HEK293 (cell line): ENCODE results near the gene IL23R.

Experiments used
- CTCF ChIA-PET: fragments of 350-600 bp; formaldehyde crosslinking; extraction: SDS; loops from one replicate; lab custom pipeline; 2021; ENCODE audit warnings: antibody characterized with exemption; lab: Yijun Ruan, JAX
- POLR2A ChIA-PET: fragments of 300-600 bp; formaldehyde crosslinking; extraction: SDS; loops from one replicate; lab custom pipeline; 2020; ENCODE audit warnings: antibody characterized with exemption, inconsistent platforms; lab: Yijun Ruan, JAX
- H3K27ac ChIP-seq: fragments of 200-500 bp; sonication (Bioruptor generic); 2 replicates; pipeline ENCODE4 v1.5.1; 2014; ENCODE audit warnings: low read depth, low read length, control low read depth, inconsistent platforms; ENCODE audit errors: extremely low read depth
- H3K36me3 ChIP-seq, 2 experiments: fragments of 200-500 bp in 1 of 2; sonication (Bioruptor generic) in 1 of 2; 1 replicate in 1 of 2; 2 replicates in 1 of 2; pipeline ENCODE4 v1.5.1; 2014 to 2017; ENCODE audit warnings: inconsistent platforms in 2 of 2, low read length in 2 of 2; ENCODE audit not compliant: control insufficient read depth in 2 of 2, insufficient read depth in 1 of 2
- H3K4me1 ChIP-seq: fragments of 200-500 bp; sonication (Bioruptor generic); 2 replicates; pipeline ENCODE4 v1.5.1; 2014; ENCODE audit warnings: mild to moderate bottlenecking, low read length, inconsistent platforms; ENCODE audit not compliant: control insufficient read depth, insufficient read depth
- H3K4me3 ChIP-seq: 2 replicates; pipeline ENCODE4 v1.5.1; 2011; ENCODE audit warnings: low read depth, mild to moderate bottlenecking, control low read depth, low read length, moderate library complexity
- H3K9me3 ChIP-seq: fragments of 200-500 bp; sonication (Bioruptor generic); 2 replicates; pipeline ENCODE4 v1.5.1; 2014; ENCODE audit warnings: low read depth, low read length, inconsistent platforms; ENCODE audit not compliant: control insufficient read depth, insufficient read depth
- GFI1B ChIP-seq: fragments of 450-650 bp; formaldehyde crosslinking; IDR thresholded peaks from 2 replicates; pipeline ENCODE4 v1.5.1; 2016; ENCODE audit warnings: missing biosample characterization, missing genetic modification characterization
- SALL2 ChIP-seq: fragments of 450-650 bp; formaldehyde crosslinking; IDR thresholded peaks from 2 replicates; pipeline ENCODE4 v1.5.0; 2017; ENCODE audit warnings: missing biosample characterization, mild to moderate bottlenecking, missing genetic modification characterization, borderline replicate concordance
- SCRT2 ChIP-seq: fragments of 450-650 bp; formaldehyde crosslinking; IDR thresholded peaks from 2 replicates; pipeline ENCODE4 v1.5.1; 2016; ENCODE audit warnings: missing biosample characterization, missing genetic modification characterization
- SP7 ChIP-seq: fragments of 450-650 bp; formaldehyde crosslinking; IDR thresholded peaks from 2 replicates; pipeline ENCODE4 v1.5.1; 2016; ENCODE audit warnings: missing biosample characterization, missing genetic modification characterization
- TCF7L2 ChIP-seq: IDR thresholded peaks from 2 replicates; pipeline ENCODE4 v1.6.1; 2011; ENCODE audit warnings: low read depth, mild to moderate bottlenecking, inconsistent platforms, low read length, moderate library complexity, borderline replicate concordance
- ZBTB21 ChIP-seq: fragments of 450-650 bp; formaldehyde crosslinking; IDR thresholded peaks from 2 replicates; pipeline ENCODE4 v1.5.1; 2017; ENCODE audit warnings: missing biosample characterization, missing genetic modification characterization
- ZBTB48 ChIP-seq: fragments of 450-650 bp; formaldehyde crosslinking; IDR thresholded peaks from 2 replicates; pipeline ENCODE4 v1.5.1; 2016; ENCODE audit warnings: missing biosample characterization, missing genetic modification characterization
- ZNF138 ChIP-seq: fragments of 450-650 bp; formaldehyde crosslinking; IDR thresholded peaks from 2 replicates; pipeline ENCODE4 v1.5.1; 2016; ENCODE audit warnings: missing biosample characterization, missing genetic modification characterization, borderline replicate concordance
- ZNF292 ChIP-seq: fragments of 450-650 bp; formaldehyde crosslinking; IDR thresholded peaks from 2 replicates; pipeline ENCODE4 v1.5.1; 2016; ENCODE audit warnings: low read depth, missing biosample characterization, missing genetic modification characterization, borderline replicate concordance
- ZNF426 ChIP-seq: fragments of 450-650 bp; formaldehyde crosslinking; IDR thresholded peaks from 2 replicates; pipeline ENCODE4 v1.5.1; 2017; ENCODE audit warnings: missing biosample characterization, missing genetic modification characterization, mild to moderate bottlenecking, inconsistent platforms, moderate library complexity
- ZNF629 ChIP-seq: fragments of 450-650 bp; formaldehyde crosslinking; IDR thresholded peaks from 2 replicates; pipeline ENCODE4 v1.5.1; 2017; ENCODE audit warnings: missing biosample characterization, missing genetic modification characterization
- ZNF654 ChIP-seq: fragments of 450-650 bp; formaldehyde crosslinking; IDR thresholded peaks from 2 replicates; pipeline ENCODE4 v1.5.1; 2016; ENCODE audit warnings: low read depth, missing biosample characterization, missing genetic modification characterization
- ZNF658 ChIP-seq: fragments of 450-650 bp; formaldehyde crosslinking; IDR thresholded peaks from 2 replicates; pipeline ENCODE4; 2016; ENCODE audit warnings: missing biosample characterization, missing genetic modification characterization
- ZNF707 ChIP-seq: fragments of 450-650 bp; formaldehyde crosslinking; IDR thresholded peaks from 2 replicates; pipeline ENCODE4 v1.5.1; 2016; ENCODE audit warnings: missing biosample characterization, missing genetic modification characterization
- ZNF76 ChIP-seq: fragments of 450-650 bp; formaldehyde crosslinking; IDR thresholded peaks from 2 replicates; pipeline ENCODE4; 2016; ENCODE audit warnings: low read depth, missing biosample characterization, missing genetic modification characterization, borderline replicate concordance
- ZXDB ChIP-seq: fragments of 450-650 bp; formaldehyde crosslinking; IDR thresholded peaks from 2 replicates; pipeline ENCODE4 v1.5.1; 2016; ENCODE audit warnings: missing biosample characterization, missing genetic modification characterization
- TF ChIP-seq, protein P1 (sequence below): fragments of 450-650 bp; formaldehyde crosslinking; IDR thresholded peaks from 2 replicates; pipeline ENCODE4 v1.5.1; 2016; ENCODE audit warnings: missing biosample characterization, missing genetic modification characterization, borderline replicate concordance
- TF ChIP-seq, protein P2 (sequence below): fragments of 450-650 bp; formaldehyde crosslinking; IDR thresholded peaks from 2 replicates; pipeline ENCODE4 v1.5.1; 2016; ENCODE audit warnings: missing biosample characterization, missing genetic modification characterization
- TF ChIP-seq, protein P3 (sequence below): fragments of 450-650 bp; formaldehyde crosslinking; IDR thresholded peaks from 2 replicates; pipeline ENCODE4 v1.5.1; 2017; ENCODE audit warnings: missing biosample characterization, missing genetic modification characterization
- TF ChIP-seq, protein P4 (sequence below): fragments of 450-650 bp; formaldehyde crosslinking; IDR thresholded peaks from 2 replicates; pipeline ENCODE4 v1.5.1; 2016; ENCODE audit warnings: missing biosample characterization, missing genetic modification characterization

IL23R gene

DNA sequence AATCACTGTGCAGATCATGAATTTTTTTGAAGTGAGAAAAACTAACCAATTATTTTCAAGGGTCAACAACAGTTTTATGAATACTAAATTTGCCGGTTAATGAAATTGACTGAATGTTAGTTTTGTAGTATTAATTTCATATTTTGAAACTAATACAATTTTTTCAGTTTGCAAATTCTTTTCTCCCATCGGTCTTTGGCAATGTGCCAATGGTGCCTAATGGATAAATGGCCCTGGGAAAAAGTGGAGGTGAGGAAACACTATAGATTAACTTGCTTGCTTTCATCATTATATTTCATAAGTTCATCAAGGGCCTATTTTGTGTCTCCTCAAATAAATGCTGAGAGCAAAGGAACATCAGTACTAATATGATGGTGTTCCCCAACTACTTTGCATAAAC, 35.6 kb upstream of the IL23R start:
- H3K36me3 ChIP-seq = no peaks in the 10 kb centered on the region
- TF ChIP-seq ZNF138 (tag by site-specific recombination) (no peak), ZNF292 (tag by site-specific recombination) (no peak), ZNF76 (tag by site-specific recombination) (no peak), ZBTB48 (tag by site-specific recombination) (no peak), SALL2 (tag by site-specific recombination) (no peak), ZNF658 (tag by site-specific recombination) (no peak), ZXDB (tag by site-specific recombination) (no peak), GFI1B (no peak), ZNF654 (tag by site-specific recombination) (no peak), ZNF629 (no peak), ZNF707 (tag by site-specific recombination) (no peak), ZNF426 (no peak), TCF7L2 (no peak), SP7 (no peak), SCRT2 (tag by site-specific recombination) (no peak), ZBTB21 (tag by site-specific recombination) (no peak)
- TF ChIP-seq, protein P1, sequence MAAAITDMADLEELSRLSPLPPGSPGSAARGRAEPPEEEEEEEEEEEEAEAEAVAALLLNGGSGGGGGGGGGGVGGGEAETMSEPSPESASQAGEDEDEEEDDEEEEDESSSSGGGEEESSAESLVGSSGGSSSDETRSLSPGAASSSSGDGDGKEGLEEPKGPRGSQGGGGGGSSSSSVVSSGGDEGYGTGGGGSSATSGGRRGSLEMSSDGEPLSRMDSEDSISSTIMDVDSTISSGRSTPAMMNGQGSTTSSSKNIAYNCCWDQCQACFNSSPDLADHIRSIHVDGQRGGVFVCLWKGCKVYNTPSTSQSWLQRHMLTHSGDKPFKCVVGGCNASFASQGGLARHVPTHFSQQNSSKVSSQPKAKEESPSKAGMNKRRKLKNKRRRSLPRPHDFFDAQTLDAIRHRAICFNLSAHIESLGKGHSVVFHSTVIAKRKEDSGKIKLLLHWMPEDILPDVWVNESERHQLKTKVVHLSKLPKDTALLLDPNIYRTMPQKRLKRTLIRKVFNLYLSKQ (tag by site-specific recombination) = no peak
- TF ChIP-seq, protein P2, sequence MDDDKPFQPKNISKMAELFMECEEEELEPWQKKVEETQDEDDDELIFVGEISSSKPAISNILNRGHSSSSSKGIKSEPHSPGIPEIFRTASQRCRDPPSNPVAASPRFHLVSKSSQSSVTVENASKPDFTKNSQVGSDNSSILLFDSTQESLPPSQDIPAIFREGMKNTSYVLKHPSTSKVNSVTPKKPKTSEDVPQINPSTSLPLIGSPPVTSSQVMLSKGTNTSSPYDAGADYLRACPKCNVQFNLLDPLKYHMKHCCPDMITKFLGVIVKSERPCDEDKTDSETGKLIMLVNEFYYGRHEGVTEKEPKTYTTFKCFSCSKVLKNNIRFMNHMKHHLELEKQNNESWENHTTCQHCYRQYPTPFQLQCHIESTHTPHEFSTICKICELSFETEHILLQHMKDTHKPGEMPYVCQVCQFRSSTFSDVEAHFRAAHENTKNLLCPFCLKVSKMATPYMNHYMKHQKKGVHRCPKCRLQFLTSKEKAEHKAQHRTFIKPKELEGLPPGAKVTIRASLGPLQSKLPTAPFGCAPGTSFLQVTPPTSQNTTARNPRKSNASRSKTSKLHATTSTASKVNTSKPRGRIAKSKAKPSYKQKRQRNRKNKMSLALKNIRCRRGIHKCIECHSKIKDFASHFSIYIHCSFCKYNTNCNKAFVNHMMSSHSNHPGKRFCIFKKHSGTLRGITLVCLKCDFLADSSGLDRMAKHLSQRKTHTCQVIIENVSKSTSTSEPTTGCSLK (tag by site-specific recombination) = no peak
- TF ChIP-seq, protein P3, sequence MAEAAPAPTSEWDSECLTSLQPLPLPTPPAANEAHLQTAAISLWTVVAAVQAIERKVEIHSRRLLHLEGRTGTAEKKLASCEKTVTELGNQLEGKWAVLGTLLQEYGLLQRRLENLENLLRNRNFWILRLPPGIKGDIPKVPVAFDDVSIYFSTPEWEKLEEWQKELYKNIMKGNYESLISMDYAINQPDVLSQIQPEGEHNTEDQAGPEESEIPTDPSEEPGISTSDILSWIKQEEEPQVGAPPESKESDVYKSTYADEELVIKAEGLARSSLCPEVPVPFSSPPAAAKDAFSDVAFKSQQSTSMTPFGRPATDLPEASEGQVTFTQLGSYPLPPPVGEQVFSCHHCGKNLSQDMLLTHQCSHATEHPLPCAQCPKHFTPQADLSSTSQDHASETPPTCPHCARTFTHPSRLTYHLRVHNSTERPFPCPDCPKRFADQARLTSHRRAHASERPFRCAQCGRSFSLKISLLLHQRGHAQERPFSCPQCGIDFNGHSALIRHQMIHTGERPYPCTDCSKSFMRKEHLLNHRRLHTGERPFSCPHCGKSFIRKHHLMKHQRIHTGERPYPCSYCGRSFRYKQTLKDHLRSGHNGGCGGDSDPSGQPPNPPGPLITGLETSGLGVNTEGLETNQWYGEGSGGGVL (tag by site-specific recombination) = no peak
- TF ChIP-seq, protein P4, sequence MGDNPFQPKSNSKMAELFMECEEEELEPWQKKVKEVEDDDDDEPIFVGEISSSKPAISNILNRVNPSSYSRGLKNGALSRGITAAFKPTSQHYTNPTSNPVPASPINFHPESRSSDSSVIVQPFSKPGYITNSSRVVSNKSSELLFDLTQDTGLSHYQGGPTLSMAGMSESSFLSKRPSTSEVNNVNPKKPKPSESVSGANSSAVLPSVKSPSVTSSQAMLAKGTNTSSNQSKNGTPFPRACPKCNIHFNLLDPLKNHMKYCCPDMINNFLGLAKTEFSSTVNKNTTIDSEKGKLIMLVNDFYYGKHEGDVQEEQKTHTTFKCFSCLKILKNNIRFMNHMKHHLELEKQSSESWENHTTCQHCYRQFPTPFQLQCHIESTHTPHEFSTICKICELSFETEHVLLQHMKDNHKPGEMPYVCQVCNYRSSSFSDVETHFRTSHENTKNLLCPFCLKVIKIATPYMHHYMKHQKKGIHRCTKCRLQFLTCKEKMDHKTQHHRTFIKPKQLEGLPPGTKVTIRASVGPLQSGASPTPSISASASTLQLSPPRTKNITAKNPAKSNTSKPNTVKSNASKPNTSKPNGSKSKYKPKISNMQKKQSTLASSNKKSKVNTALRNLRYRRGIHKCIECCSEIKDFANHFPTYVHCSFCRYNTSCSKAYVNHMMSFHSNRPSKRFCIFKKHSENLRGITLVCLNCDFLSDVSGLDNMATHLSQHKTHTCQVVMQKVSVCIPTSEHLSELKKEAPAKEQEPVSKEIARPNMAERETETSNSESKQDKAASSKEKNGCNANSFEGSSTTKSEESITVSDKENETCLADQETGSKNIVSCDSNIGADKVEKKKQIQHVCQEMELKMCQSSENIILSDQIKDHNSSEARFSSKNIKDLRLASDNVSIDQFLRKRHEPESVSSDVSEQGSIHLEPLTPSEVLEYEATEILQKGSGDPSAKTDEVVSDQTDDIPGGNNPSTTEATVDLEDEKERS (tag by site-specific recombination) = no peak
- ChIA-PET POLR2A (no interaction called here), CTCF (interaction anchor here (1.9 kb wide), 1 partner anchor 18 kb away, joined by 7 read pairs; no protein-coding TSS in a partner anchor)
- H3K4me3 ChIP-seq = no peak overlapping the region
- H3K4me1 ChIP-seq = no peaks in the 10 kb centered on the region
- no peaks in the 10 kb centered on the region for H3K9me3 ChIP-seq
- H3K27ac ChIP-seq = no peak overlapping the region
